ENCODE data around the gene MARF1. TPM values are rescaled to one million over a fixed set of nuclear protein-coding genes. Genes with fewer than 3 reads are reported as not detected.
"Not testable (repeated sequence)": the region's sequence is repeated elsewhere in the genome, so short reads cannot be mapped to it uniquely, and the experiment has no call there.

Gene MARF1
- total RNA-seq, 1 donor from 2014 or later: 79.1 TPM

DNA sequence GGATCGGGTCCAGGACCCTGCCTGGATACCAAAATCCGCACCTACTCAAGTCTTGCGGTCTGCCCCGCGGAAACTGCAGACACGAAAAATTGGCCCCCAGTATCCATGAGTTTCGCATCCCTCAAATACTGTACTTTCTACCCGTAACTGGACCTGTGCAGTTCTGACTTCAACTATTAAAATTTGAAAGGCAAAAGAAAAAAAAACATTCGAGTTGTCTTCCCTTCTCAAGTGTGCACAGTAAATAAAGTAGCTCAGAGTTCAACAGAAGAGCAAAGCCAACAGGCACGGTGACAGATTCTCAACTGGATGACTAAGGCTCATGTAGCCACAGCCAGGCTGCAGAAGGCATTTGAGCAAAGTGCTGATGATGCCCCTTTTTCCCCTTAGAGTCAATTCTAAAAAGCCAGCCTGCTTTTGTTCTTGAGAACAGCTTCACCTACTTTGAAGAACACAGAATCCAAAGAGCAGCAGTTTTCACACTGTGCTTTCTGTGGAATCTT, 32.5 kb downstream of the MARF1 start:
- Mint-ChIP-seq H3K27ac (no peak overlapping the region), H3K36me3 (peaks cover 57% of the 10 kb centered on the region), H3K4me1 (no peaks in the 10 kb centered on the region), H3K4me3 (no peak overlapping the region), H3K27me3 (ENCODE audit: low read depth) (no peaks in the 10 kb centered on the region), H3K9me3 (no peaks in the 10 kb centered on the region)
- DNase-seq (ENCODE audit: low spot score in 2 of 2, unreplicated experiment in 2 of 2): no peak
- no peak for TF ChIP-seq CTCF (IDR thresholded peaks at IDR 0.05; ENCODE audit: unreplicated experiment)

DNA sequence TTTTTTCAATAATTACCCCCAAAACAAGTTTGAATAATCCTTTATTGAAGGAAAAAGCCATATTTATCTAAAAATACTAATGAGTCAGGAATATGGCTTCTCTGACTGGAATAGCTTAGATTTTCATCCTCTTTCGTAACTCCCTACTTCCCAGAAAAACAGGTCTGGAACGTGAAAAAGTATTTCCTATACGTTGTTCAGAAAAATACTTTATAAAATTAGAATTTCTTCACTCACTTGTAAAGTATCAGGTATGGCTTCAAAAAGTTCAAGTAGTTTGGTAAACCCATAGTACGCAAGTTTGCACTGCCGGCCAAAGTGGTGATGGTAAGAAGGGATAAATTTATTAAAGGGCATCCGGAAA, 33.7 kb downstream of the MARF1 start:
- no peaks in the 10 kb centered on the region for H3K27me3 Mint-ChIP-seq (ENCODE audit: low read depth)
- H3K4me3 Mint-ChIP-seq: no peak overlapping the region
- H3K27ac Mint-ChIP-seq: no peak overlapping the region
- H3K36me3 Mint-ChIP-seq: peaks cover 60% of the 10 kb centered on the region
- no peaks in the 10 kb centered on the region for H3K9me3 Mint-ChIP-seq
- DNase-seq (ENCODE audit: low spot score in 2 of 2, unreplicated experiment in 2 of 2): no peak
- no peak for TF ChIP-seq CTCF (IDR thresholded peaks at IDR 0.05; ENCODE audit: unreplicated experiment)
- no peaks in the 10 kb centered on the region for H3K4me1 Mint-ChIP-seq

GRCh38 chr16:15608398-15609285, 34.3 kb downstream of the MARF1 start:
- no peak overlapping the region for H3K27ac Mint-ChIP-seq
- H3K9me3 Mint-ChIP-seq: no peaks in the 10 kb centered on the region
- no peaks in the 10 kb centered on the region for H3K4me1 Mint-ChIP-seq
- no peak overlapping the region for H3K4me3 Mint-ChIP-seq
- no peaks in the 10 kb centered on the region for H3K27me3 Mint-ChIP-seq (ENCODE audit: low read depth)
- peaks cover 63% of the 10 kb centered on the region for H3K36me3 Mint-ChIP-seq
- TF ChIP-seq CTCF (IDR thresholded peaks at IDR 0.05; ENCODE audit: unreplicated experiment): no peak
- no peak for DNase-seq (ENCODE audit: low spot score in 2 of 2, unreplicated experiment in 2 of 2)

DNA sequence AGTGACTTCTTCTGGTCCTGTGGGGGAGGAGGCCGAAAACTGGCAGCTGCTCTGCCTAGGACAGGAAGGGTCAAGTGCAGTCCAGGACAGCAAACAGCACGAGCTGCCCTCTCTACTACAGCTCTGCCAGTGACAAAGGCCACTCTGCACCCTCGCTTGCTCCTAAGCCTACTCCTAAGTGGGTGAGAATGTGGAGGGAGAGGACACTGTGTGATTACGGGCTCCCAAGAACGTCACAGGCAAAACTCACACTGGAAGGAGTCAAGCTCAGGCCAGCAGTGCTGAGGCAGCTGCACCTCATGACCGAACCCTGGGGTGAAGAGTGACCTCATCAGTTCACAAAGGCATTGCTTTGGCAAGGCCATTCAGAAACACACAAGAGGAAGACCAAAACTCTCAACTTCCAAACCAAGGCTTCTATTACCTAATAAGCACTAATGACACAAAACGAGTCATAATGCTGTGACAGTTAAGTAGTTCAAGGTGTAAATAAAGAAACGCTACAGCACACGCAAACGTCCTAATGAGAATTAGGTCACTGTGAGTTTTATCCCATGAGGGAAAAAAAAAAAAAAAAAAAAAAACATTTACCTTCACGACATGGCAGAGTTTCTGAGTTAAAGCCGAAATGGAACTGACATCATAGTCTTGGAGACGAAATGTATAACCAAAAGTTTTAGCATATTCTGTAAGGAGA, 35.1 kb downstream of the MARF1 start:
- no peak overlapping the region for H3K27ac Mint-ChIP-seq

GRCh38 chr16:15607221-15607699, 35.7 kb downstream of the MARF1 start:
- H3K36me3 Mint-ChIP-seq: peaks cover 62% of the 10 kb centered on the region
- H3K9me3 Mint-ChIP-seq; H3K4me1 Mint-ChIP-seq; H3K27me3 Mint-ChIP-seq (ENCODE audit: low read depth); H3K27ac Mint-ChIP-seq; H3K4me3 Mint-ChIP-seq; DNase-seq (ENCODE audit: low spot score in 2 of 2, unreplicated experiment in 2 of 2): not testable (repeated sequence)

More for the DNA sequence above, 35.1 kb downstream of the MARF1 start:
- H3K4me1 Mint-ChIP-seq: no peaks in the 10 kb centered on the region
- no peak for DNase-seq (ENCODE audit: low spot score in 2 of 2, unreplicated experiment in 2 of 2)
- peaks cover 64% of the 10 kb centered on the region for H3K36me3 Mint-ChIP-seq
- TF ChIP-seq CTCF (IDR thresholded peaks at IDR 0.05; ENCODE audit: unreplicated experiment): no peak
- H3K4me3 Mint-ChIP-seq: no peak overlapping the region
- no peaks in the 10 kb centered on the region for H3K27me3 Mint-ChIP-seq (ENCODE audit: low read depth)
- H3K9me3 Mint-ChIP-seq: no peaks in the 10 kb centered on the region
